Measurements from ENCODE around the gene PACS1. TPM values are rescaled to one million over a fixed set of nuclear protein-coding genes. Genes with fewer than 3 reads are reported as not detected.

Gene PACS1
- polyA plus RNA-seq, 1 of the 3 experiments (the other 2 are of a cell fraction) = 37.3 TPM

DNA sequence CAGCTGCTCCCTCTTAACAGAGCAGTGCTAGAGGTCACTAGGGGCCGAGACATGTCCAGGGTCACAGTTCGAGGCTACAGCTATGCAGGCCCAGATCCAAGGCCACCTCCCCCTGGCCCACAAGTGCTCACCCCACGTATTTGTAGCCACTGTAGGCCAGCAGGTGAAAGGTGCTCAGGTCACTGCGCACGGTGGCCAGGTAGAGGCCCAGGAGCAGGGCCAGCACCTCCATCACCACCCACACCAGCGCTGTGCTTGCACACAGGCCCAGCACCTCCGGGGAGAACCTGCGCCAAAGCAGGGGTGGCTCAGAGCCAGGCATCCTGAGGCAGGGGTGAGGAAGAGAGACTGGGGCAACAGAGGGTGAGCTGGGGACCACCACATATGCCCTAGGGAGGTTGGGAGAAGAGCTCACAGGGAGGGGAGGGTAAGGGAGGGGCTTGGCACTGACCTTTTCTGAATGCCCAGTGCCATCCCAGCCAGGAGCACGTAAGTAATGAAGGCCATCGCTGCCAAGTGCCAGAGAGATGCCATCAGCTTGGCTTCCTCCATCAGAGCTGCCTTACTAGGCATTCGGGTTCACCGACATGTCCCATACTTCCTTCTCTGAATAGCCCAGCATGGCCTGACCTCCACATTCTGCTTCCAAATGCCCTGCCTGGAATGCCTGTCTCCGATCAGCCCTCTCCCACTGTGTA lies 215.3 kb downstream of the PACS1 start (continued):
- TF ChIP-seq, protein P1, sequence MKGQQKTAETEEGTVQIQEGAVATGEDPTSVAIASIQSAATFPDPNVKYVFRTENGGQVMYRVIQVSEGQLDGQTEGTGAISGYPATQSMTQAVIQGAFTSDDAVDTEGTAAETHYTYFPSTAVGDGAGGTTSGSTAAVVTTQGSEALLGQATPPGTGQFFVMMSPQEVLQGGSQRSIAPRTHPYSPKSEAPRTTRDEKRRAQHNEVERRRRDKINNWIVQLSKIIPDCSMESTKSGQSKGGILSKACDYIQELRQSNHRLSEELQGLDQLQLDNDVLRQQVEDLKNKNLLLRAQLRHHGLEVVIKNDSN (IDR thresholded peaks at IDR 0.05; ENCODE audit: borderline replicate concordance, low read depth) = no peak
- TF ChIP-seq SMC3 (IDR thresholded peaks at IDR 0.05; ENCODE audit: low read depth, low read length) (no peak), MXI1 (IDR thresholded peaks at IDR 0.05; ENCODE audit: low read depth, low read length) (no peak), YY1 (IDR thresholded peaks at IDR 0.05; ENCODE audit: low read depth) (no peak)
- TF ChIP-seq, protein P2, sequence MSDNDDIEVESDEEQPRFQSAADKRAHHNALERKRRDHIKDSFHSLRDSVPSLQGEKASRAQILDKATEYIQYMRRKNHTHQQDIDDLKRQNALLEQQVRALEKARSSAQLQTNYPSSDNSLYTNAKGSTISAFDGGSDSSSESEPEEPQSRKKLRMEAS (IDR thresholded peaks at IDR 0.05; ENCODE audit: low read depth) = no peak

DNA sequence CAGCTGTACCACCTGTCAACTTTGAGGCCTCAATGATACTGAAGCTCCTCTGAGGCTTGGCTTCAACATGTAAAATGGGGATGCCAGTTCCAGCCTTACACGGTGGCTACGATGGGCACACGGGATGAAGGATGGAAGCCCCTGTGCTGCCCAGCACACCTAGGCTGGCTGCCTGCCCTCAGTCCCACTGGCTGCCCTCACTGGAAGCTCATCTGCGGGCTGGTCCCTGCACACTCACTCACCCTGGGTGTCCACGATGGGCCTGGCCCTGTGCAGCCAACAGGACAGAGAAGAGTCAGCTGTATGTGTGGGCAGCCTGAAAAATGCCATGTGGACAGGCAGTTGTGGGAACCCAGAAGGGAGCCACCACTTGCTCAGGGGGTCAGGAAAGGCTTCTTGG lies 216.6 kb downstream of the PACS1 start:
- Histone ChIP-seq H3K9me3 (no peaks in the 10 kb centered on the region), H3K4me3 (ENCODE audit: low read depth in 2 of 2, low read length in 1 of 2) (no peak overlapping the region), H4K20me1 (ENCODE audit: insufficient read depth) (peaks cover 17% of the 10 kb centered on the region), H3K79me2 (ENCODE audit: insufficient read depth) (peaks cover 37% of the 10 kb centered on the region; the same call in 1 of the 2 replicates), H3F3A (replicated peaks; ENCODE audit: insufficient read depth) (peaks cover 18% of the 10 kb centered on the region), H3K9me2 (no peaks in the 10 kb centered on the region), H3K27me3 (ENCODE audit: insufficient read depth) (no peaks in the 10 kb centered on the region), H3K4me1 (ENCODE audit: control insufficient read depth in 1 of 2, insufficient read depth in 2 of 2, low read depth in 1 of 2, low read length in 1 of 2) (peaks cover 7 to 44% of the 10 kb centered on the region in 2 experiments; a peak in 2 of 4 replicates), H3K9ac (no peak overlapping the region), H2AFZ (ENCODE audit: low read depth) (no peak overlapping the region), H3K27ac (ENCODE audit: low read depth in 2 of 2, low read length in 1 of 2) (no peak overlapping the region), H3K36me3 (replicated peaks in 1 of 2; ENCODE audit: control insufficient read depth in 1 of 2, insufficient read depth in 2 of 2, low read length in 1 of 2) (peaks cover 0 to 34% of the 10 kb centered on the region in 2 experiments), H3K4me2 (peak overlapping the region; percentile 99)
- CTCF ChIA-PET = interaction anchor here (0.6 to 6.2 kb wide), 6 partner anchors 18 to 93 kb away, joined by 3 to 63 read pairs (median 6); partner anchors contain the start of gene RAB1B
- 82% methylated on average over 5 of the region's 5 CpGs for WGBS (ENCODE audit: low lambda C conversion rate)
- POLR2A ChIA-PET = no interaction called here
- DNase-seq = no peak
- TF ChIP-seq RFX5 (IDR thresholded peaks at IDR 0.05; ENCODE audit: low read length) (no peak), MXI1 (IDR thresholded peaks at IDR 0.05; ENCODE audit: low read depth, low read length) (no peak), SMC3 (IDR thresholded peaks at IDR 0.05; ENCODE audit: low read depth, low read length) (no peak), JUND (IDR thresholded peaks at IDR 0.05) (no peak), GATA2 (CRISPR knock-in tag; IDR thresholded peaks at IDR 0.05) (no peak), POLR2AphosphoS5 (IDR thresholded peaks at IDR 0.05; ENCODE audit: low read depth, low read length) (no peak), MEF2A (IDR thresholded peaks at IDR 0.05; ENCODE audit: borderline replicate concordance, low read depth) (no peak), NRF1 (IDR thresholded peaks at IDR 0.05; ENCODE audit: low read depth, low read length) (no peak), RAD21 (IDR thresholded peaks at IDR 0.05; ENCODE audit: low read length) (no peak)
- TF ChIP-seq, protein P3, sequence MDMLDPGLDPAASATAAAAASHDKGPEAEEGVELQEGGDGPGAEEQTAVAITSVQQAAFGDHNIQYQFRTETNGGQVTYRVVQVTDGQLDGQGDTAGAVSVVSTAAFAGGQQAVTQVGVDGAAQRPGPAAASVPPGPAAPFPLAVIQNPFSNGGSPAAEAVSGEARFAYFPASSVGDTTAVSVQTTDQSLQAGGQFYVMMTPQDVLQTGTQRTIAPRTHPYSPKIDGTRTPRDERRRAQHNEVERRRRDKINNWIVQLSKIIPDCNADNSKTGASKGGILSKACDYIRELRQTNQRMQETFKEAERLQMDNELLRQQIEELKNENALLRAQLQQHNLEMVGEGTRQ (IDR thresholded peaks at IDR 0.05; ENCODE audit: borderline replicate concordance, low read depth, low read length) = no peak
- TF ChIP-seq, protein P4, sequence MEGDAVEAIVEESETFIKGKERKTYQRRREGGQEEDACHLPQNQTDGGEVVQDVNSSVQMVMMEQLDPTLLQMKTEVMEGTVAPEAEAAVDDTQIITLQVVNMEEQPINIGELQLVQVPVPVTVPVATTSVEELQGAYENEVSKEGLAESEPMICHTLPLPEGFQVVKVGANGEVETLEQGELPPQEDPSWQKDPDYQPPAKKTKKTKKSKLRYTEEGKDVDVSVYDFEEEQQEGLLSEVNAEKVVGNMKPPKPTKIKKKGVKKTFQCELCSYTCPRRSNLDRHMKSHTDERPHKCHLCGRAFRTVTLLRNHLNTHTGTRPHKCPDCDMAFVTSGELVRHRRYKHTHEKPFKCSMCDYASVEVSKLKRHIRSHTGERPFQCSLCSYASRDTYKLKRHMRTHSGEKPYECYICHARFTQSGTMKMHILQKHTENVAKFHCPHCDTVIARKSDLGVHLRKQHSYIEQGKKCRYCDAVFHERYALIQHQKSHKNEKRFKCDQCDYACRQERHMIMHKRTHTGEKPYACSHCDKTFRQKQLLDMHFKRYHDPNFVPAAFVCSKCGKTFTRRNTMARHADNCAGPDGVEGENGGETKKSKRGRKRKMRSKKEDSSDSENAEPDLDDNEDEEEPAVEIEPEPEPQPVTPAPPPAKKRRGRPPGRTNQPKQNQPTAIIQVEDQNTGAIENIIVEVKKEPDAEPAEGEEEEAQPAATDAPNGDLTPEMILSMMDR (IDR thresholded peaks at IDR 0.05) = no peak

Measured in SK-N-SH (cell line).